T1000 (cell line): ENCODE measurements around the gene FUT8.

Experiments
- DNase-seq: peaks from one replicate; lab custom pipeline; 2025; ENCODE audit warnings: mixed read lengths; lab: John Stamatoyannopoulos, UW

Gene FUT8

GRCh38 chr14:65774041-65774440 is 361.5 kb downstream of the FUT8 start:
- no peak for DNase-seq

GRCh38 chr14:65776193-65776852 is 363.8 kb downstream of the FUT8 start:
- DNase-seq = no peak

- DNase-seq = no peak
These were observed 368.0 kb downstream of the FUT8 start for GRCh38 chr14:65780566-65780965.

GRCh38 chr14:65783101-65783500 is 370.6 kb downstream of the FUT8 start:
- no peak for DNase-seq

- no peak for DNase-seq
These were observed 371.0 kb downstream of the FUT8 start for GRCh38 chr14:65783576-65783975.

GRCh38 chr14:65784574-65784973 is 372.0 kb downstream of the FUT8 start:
- no peak for DNase-seq

- no peak for DNase-seq
These were observed 374.9 kb downstream of the FUT8 start for GRCh38 chr14:65787461-65787860.

GRCh38 chr14:65788876-65789275 is 376.3 kb downstream of the FUT8 start:
- no peak for DNase-seq

- no peak for DNase-seq
These were observed 376.8 kb downstream of the FUT8 start for GRCh38 chr14:65789363-65789762.

- no peak for DNase-seq
These were observed 377.8 kb downstream of the FUT8 start for GRCh38 chr14:65790172-65790815.

GRCh38 chr14:65791191-65791981 is 378.9 kb downstream of the FUT8 start:
- DNase-seq = peak; percentile 52

GRCh38 chr14:65792208-65792905 is 379.8 kb downstream of the FUT8 start:
- DNase-seq = peak; percentile 15
